Activated naive CD8-positive, alpha-beta T cell treated with anti-CD3 and anti-CD28 coated beads, Interleukin-2, amount 50 U/mL, for 16 hours (primary cell): ENCODE measurements around the gene CHSY1.
"Not testable (repeated sequence)": the region's sequence is repeated elsewhere in the genome, so short reads cannot be mapped to it uniquely, and the experiment has no call there.

Source experiments
- DNase-seq: peaks from one replicate; pipeline ENCODE4 v3.0.0-alpha.2; 2020; ENCODE audit warnings: low read depth, low spot score

Gene CHSY1

GRCh38 chr15:101244889-101245668, 6.8 kb downstream of the CHSY1 start:
- no peak for DNase-seq

GRCh38 chr15:101244036-101244781, 7.6 kb downstream of the CHSY1 start:
- no peak for DNase-seq

- DNase-seq = no peak
These were observed 8.4 kb downstream of the CHSY1 start for GRCh38 chr15:101243420-101243819.

- DNase-seq = no peak
These were observed 8.9 kb downstream of the CHSY1 start for GRCh38 chr15:101242999-101243336.

GRCh38 chr15:101242160-101242998, 9.5 kb downstream of the CHSY1 start:
- no peak for DNase-seq

- no peak for DNase-seq
These were observed 11.5 kb downstream of the CHSY1 start for GRCh38 chr15:101240358-101240757.

GRCh38 chr15:101239724-101240136, 12.1 kb downstream of the CHSY1 start:
- DNase-seq = no peak

GRCh38 chr15:101237251-101237650, 14.6 kb downstream of the CHSY1 start:
- DNase-seq = no peak

- DNase-seq = no peak
These were observed 18.1 kb downstream of the CHSY1 start for GRCh38 chr15:101233651-101234280.

- DNase-seq = no peak
These were observed 19.2 kb downstream of the CHSY1 start for GRCh38 chr15:101232677-101233076.

- no peak for DNase-seq
These were observed 23.5 kb downstream of the CHSY1 start for GRCh38 chr15:101228313-101228712.

GRCh38 chr15:101225658-101226057, 26.2 kb downstream of the CHSY1 start:
- no peak for DNase-seq

GRCh38 chr15:101221902-101222301, 29.9 kb downstream of the CHSY1 start:
- DNase-seq = no peak

GRCh38 chr15:101220060-101220459, 31.8 kb downstream of the CHSY1 start:
- DNase-seq = no peak

- no peak for DNase-seq
These were observed 32.4 kb downstream of the CHSY1 start for GRCh38 chr15:101219441-101219840.

GRCh38 chr15:101217446-101217845, 34.4 kb downstream of the CHSY1 start:
- no peak for DNase-seq

GRCh38 chr15:101216100-101216499, 35.7 kb downstream of the CHSY1 start:
- no peak for DNase-seq

GRCh38 chr15:101215681-101216080, 36.2 kb downstream of the CHSY1 start:
- no peak for DNase-seq

GRCh38 chr15:101214435-101215097, 37.3 kb downstream of the CHSY1 start:
- DNase-seq = not testable (repeated sequence)

- no peak for DNase-seq
These were observed 38.3 kb downstream of the CHSY1 start for GRCh38 chr15:101213570-101213969.

GRCh38 chr15:101213147-101213546, 38.7 kb downstream of the CHSY1 start:
- DNase-seq = no peak
